Measurements from ENCODE around the gene VAMP7. TPM values are rescaled to one million over a fixed set of nuclear protein-coding genes. Genes with fewer than 3 reads are reported as not detected.
"Not testable (repeated sequence)": the region's sequence is repeated elsewhere in the genome, so short reads cannot be mapped to it uniquely, and the experiment has no call there.

Gene VAMP7
- total and polyA plus RNA-seq, 2 donors: 36.3 to 44.9 TPM

- WGBS: 78% methylated on average over 2 of the region's 2 CpGs
- H3K4me1 ChIP-seq (ENCODE audit: insufficient read depth): no peaks in the 10 kb centered on the region
- no peaks in the 10 kb centered on the region for H3K36me3 ChIP-seq (ENCODE audit: insufficient read depth)
- H3K27ac ChIP-seq (ENCODE audit: low read depth): no peak overlapping the region
- DNase-seq (ENCODE audit: extremely low spot score): no peak
- no peak overlapping the region for H3K4me3 ChIP-seq (ENCODE audit: low read depth, low read length)
These were observed 5.3 kb downstream of the VAMP7 start for GRCh38 chrX:155886409-155886808.

- H3K4me1 ChIP-seq (ENCODE audit: insufficient read depth): no peaks in the 10 kb centered on the region
- 35% methylated on average over 3 of the region's 3 CpGs for WGBS
- no peak for DNase-seq (ENCODE audit: extremely low spot score)
- H3K36me3 ChIP-seq (ENCODE audit: insufficient read depth): no peaks in the 10 kb centered on the region
- no peak overlapping the region for H3K4me3 ChIP-seq (ENCODE audit: low read depth, low read length)
- no peak overlapping the region for H3K27ac ChIP-seq (ENCODE audit: low read depth)
These were observed 7.0 kb downstream of the VAMP7 start for GRCh38 chrX:155888139-155888538.

- no peaks in the 10 kb centered on the region for H3K4me1 ChIP-seq (ENCODE audit: insufficient read depth)
- 67% methylated on average over 4 of the region's 4 CpGs for WGBS
- H3K27ac ChIP-seq (ENCODE audit: low read depth): no peak overlapping the region
- no peak for DNase-seq (ENCODE audit: extremely low spot score)
- H3K36me3 ChIP-seq (ENCODE audit: insufficient read depth): no peaks in the 10 kb centered on the region
- no peak overlapping the region for H3K4me3 ChIP-seq (ENCODE audit: low read depth, low read length)
These were observed 8.2 kb downstream of the VAMP7 start for GRCh38 chrX:155889328-155889727.

- no peaks in the 10 kb centered on the region for H3K4me1 ChIP-seq (ENCODE audit: insufficient read depth)
- no peak overlapping the region for H3K4me3 ChIP-seq (ENCODE audit: low read depth, low read length)
- no peak overlapping the region for H3K27ac ChIP-seq (ENCODE audit: low read depth)
- 38% methylated on average over 3 of the region's 3 CpGs for whole genome bisulfite sequencing
- no peaks in the 10 kb centered on the region for H3K36me3 ChIP-seq (ENCODE audit: insufficient read depth)
- DNase-seq (ENCODE audit: extremely low spot score): no peak
These were observed 10.5 kb downstream of the VAMP7 start for GRCh38 chrX:155891446-155892210.

GRCh38 chrX:155893521-155893920 is 12.4 kb downstream of the VAMP7 start:
- no peak overlapping the region for H3K4me3 ChIP-seq (ENCODE audit: low read depth, low read length)
- DNase-seq (ENCODE audit: extremely low spot score): no peak
- H3K36me3 ChIP-seq (ENCODE audit: insufficient read depth): peaks cover 2% of the 10 kb centered on the region

GRCh38 chrX:155896512-155896911 is 15.4 kb downstream of the VAMP7 start:
- no peak for DNase-seq (ENCODE audit: extremely low spot score)
- Histone ChIP-seq H3K27ac (ENCODE audit: low read depth) (no peak overlapping the region), H3K36me3 (ENCODE audit: insufficient read depth) (peaks cover 2% of the 10 kb centered on the region), H3K4me3 (ENCODE audit: low read depth, low read length) (no peak overlapping the region), H3K4me1 (ENCODE audit: insufficient read depth) (no peaks in the 10 kb centered on the region)
- whole genome bisulfite sequencing: 78% methylated on average over 4 of the region's 4 CpGs

More at GRCh38 chrX:155893521-155893920, 12.4 kb downstream of the VAMP7 start:
- WGBS: 47% methylated on average over 3 of the region's 3 CpGs
- Histone ChIP-seq H3K4me1 (ENCODE audit: insufficient read depth) (no peaks in the 10 kb centered on the region), H3K27ac (ENCODE audit: low read depth) (no peak overlapping the region)

- 77% methylated on average over 3 of the region's 3 CpGs for WGBS
- no peak for DNase-seq (ENCODE audit: extremely low spot score)
- no peaks in the 10 kb centered on the region for H3K4me1 ChIP-seq (ENCODE audit: insufficient read depth)
- peaks cover 2% of the 10 kb centered on the region for H3K36me3 ChIP-seq (ENCODE audit: insufficient read depth)
- no peak overlapping the region for H3K4me3 ChIP-seq (ENCODE audit: low read depth, low read length)
- no peak overlapping the region for H3K27ac ChIP-seq (ENCODE audit: low read depth)
These were observed 18.2 kb downstream of the VAMP7 start for GRCh38 chrX:155899366-155899765.

GRCh38 chrX:155900765-155901164 is 19.6 kb downstream of the VAMP7 start:
- WGBS: 98% methylated on average over 2 of the region's 2 CpGs
- H3K36me3 ChIP-seq (ENCODE audit: insufficient read depth): peaks cover 2% of the 10 kb centered on the region

GRCh38 chrX:155907661-155908060 is 26.5 kb downstream of the VAMP7 start:
- not testable (repeated sequence) for H3K27ac ChIP-seq (ENCODE audit: low read depth); H3K36me3 ChIP-seq (ENCODE audit: insufficient read depth); H3K4me1 ChIP-seq (ENCODE audit: insufficient read depth); H3K4me3 ChIP-seq (ENCODE audit: low read depth, low read length); DNase-seq (ENCODE audit: extremely low spot score)
- 93% methylated on average over 25 of the region's 26 CpGs for WGBS

More at GRCh38 chrX:155900765-155901164, 19.6 kb downstream of the VAMP7 start:
- no peaks in the 10 kb centered on the region for H3K4me1 ChIP-seq (ENCODE audit: insufficient read depth)
- H3K27ac ChIP-seq (ENCODE audit: low read depth): no peak overlapping the region
- H3K4me3 ChIP-seq (ENCODE audit: low read depth, low read length): no peak overlapping the region
- no peak for DNase-seq (ENCODE audit: extremely low spot score)

GRCh38 chrX:155923200-155923599 is 42.1 kb downstream of the VAMP7 start:
- H3K4me3 ChIP-seq (ENCODE audit: low read depth, low read length): no peak overlapping the region

GRCh38 chrX:155930852-155931618 is 49.9 kb downstream of the VAMP7 start:
- DNase-seq (ENCODE audit: extremely low spot score); H3K4me1 ChIP-seq (ENCODE audit: insufficient read depth); H3K27ac ChIP-seq (ENCODE audit: low read depth); H3K36me3 ChIP-seq (ENCODE audit: insufficient read depth); H3K4me3 ChIP-seq (ENCODE audit: low read depth, low read length): not testable (repeated sequence)
- WGBS: 90% methylated on average over 7 of the region's 8 CpGs

More at GRCh38 chrX:155923200-155923599, 42.1 kb downstream of the VAMP7 start:
- 78% methylated on average over 2 of the region's 2 CpGs for WGBS
- H3K4me1 ChIP-seq (ENCODE audit: insufficient read depth): no peaks in the 10 kb centered on the region
- no peaks in the 10 kb centered on the region for H3K36me3 ChIP-seq (ENCODE audit: insufficient read depth)
- H3K27ac ChIP-seq (ENCODE audit: low read depth): no peak overlapping the region
- no peak for DNase-seq (ENCODE audit: extremely low spot score)

GRCh38 chrX:155938132-155938531 is 57.0 kb downstream of the VAMP7 start:
- no peak for DNase-seq (ENCODE audit: extremely low spot score)
- H3K27ac ChIP-seq (ENCODE audit: low read depth): no peak overlapping the region
- no peaks in the 10 kb centered on the region for H3K4me1 ChIP-seq (ENCODE audit: insufficient read depth)
- no peaks in the 10 kb centered on the region for H3K36me3 ChIP-seq (ENCODE audit: insufficient read depth)
- H3K4me3 ChIP-seq (ENCODE audit: low read depth, low read length): no peak overlapping the region

- no peak overlapping the region for H3K4me3 ChIP-seq (ENCODE audit: low read depth, low read length)
- no peak for DNase-seq (ENCODE audit: extremely low spot score)
- H3K36me3 ChIP-seq (ENCODE audit: insufficient read depth): no peaks in the 10 kb centered on the region
- H3K4me1 ChIP-seq (ENCODE audit: insufficient read depth): no peaks in the 10 kb centered on the region
- 44% methylated on average over 2 of the region's 2 CpGs for WGBS
- H3K27ac ChIP-seq (ENCODE audit: low read depth): no peak overlapping the region
These were observed 68.0 kb downstream of the VAMP7 start for GRCh38 chrX:155949098-155949497.

- Histone ChIP-seq H3K4me1 (ENCODE audit: insufficient read depth) (no peaks in the 10 kb centered on the region), H3K36me3 (ENCODE audit: insufficient read depth) (no peaks in the 10 kb centered on the region), H3K27ac (ENCODE audit: low read depth) (no peak overlapping the region), H3K4me3 (ENCODE audit: low read depth, low read length) (no peak overlapping the region)
- no peak for DNase-seq (ENCODE audit: extremely low spot score)
- WGBS: 71% methylated on average over 3 of the region's 3 CpGs
These were observed 70.2 kb downstream of the VAMP7 start for GRCh38 chrX:155951237-155951789.

Data from urinary bladder (tissue), 4 donors.